HG03064 (cell line): ENCODE results near the gene NCAM1.

Source experiments
- ATAC-seq: cut with Tn5 transposase; IDR thresholded peaks from one replicate; pipeline ENCODE4 v1.9.1; 2021; ENCODE audit warnings: low read depth; ENCODE audit not compliant: unreplicated experiment

Gene NCAM1

DNA sequence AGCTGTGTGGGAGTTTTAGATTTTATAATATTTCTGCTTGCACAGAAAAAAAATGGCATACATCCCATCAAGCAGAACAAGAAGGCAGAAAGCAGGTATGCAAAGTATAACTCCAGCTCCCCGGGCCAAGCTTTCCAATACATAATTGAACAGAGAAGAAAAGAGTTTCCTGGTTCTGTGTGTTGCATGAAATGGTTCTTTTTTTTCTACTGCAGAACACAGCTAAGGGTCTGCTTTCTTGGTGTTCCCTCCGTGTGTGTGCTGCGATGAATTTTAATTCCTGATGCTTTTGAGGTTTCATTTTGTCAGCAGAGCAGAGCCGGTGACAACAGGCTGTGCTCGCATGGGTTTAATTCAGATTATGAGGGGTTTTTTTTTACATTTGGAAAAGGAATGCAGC lies 282.5 kb downstream of the NCAM1 start:
- ATAC-seq = no peak

DNA sequence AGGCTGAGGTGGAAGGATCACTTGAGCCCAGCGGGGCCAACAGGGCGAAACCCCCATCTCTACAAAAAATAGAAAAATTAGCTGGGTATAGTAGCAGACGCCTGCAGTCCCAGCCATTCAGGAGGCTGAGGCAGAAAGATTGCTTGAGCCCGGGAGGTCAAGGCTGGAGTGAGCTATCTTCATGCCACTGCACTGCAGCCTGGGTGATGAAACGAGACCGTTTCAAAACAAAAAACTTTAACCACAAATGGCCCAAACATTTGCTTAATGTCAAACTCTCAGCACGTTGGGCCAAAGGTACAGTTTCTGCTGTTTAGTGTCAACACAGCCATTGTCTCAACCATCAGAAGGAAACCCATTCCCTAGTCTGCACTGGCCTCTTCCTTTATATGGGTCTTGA lies 284.0 kb downstream of the NCAM1 start:
- no peak for ATAC-seq

- ATAC-seq = no peak
These were observed 286.0 kb downstream of the NCAM1 start for GRCh38 chr11:113247221-113247620.

DNA sequence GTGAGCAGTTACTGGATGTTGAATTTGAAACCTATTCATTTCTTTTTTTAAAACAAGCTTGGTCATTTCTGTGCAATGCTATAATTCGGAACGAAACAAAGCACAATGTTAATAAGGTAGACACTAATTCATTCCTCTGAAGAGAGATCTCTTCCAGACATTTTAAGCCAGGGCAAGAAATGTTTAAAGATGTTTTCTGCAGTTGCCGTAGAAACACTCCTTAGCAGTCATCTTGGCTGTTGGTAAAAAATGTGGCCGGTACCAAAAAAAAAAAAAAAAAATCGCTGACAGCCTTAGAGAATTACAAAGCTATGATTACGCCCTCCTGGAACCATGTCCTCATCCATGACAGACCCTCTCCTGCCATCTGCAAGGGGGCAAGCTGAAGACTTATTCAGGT lies 286.7 kb downstream of the NCAM1 start:
- no peak for ATAC-seq

GRCh38 chr11:113248702-113249490 lies 287.7 kb downstream of the NCAM1 start:
- ATAC-seq = no peak

DNA sequence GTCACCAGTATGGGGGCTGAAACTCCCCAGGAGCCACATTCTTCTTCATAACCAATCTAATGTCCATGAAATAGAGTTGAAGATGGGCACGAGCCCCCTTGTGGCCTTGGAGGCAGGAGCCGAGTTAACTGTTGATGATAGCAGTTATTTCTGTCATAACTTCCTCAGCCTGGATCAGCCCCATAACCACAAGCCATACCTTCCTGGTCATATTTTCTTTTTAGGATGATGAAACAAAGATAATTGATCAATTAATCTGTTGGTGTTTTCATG lies 288.2 kb downstream of the NCAM1 start:
- no peak for ATAC-seq

DNA sequence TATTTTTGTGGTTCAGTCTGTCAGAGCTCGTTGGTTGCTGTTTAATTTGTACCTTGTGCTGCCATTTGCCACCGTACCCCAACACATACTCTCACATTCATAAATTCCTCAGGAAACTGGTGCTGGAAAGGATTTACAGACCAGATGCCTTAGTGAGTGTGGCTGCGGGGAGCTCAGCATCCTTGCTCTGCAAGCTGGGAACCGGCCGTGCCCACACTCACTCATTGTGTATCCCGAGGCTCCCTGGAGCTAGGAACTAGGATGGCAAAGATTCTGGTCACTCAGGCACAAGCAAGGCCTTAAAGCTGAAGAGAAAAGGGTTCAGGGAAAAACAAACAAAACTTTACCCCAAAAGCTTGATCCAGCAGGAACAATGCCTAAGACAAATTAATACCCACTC lies 288.6 kb downstream of the NCAM1 start:
- no peak for ATAC-seq

DNA sequence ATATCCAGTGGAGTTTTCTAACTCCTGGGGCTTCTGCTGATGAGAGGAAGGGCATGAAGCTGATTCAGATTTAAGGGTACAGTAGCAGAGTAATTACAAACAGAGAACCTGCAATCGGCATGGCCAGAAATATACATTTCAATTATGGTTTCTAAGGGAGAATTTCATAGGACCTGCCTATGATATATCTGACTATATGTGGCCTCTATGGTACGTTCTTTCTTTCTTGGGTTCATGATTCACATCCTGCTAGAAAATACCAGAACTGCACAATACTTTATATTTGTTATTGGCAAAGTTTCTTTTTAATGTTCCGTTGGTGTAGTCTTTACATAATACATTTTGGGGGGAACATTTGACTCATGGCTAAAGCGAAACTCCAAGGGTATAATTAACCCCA lies 290.1 kb downstream of the NCAM1 start:
- no peak for ATAC-seq

DNA sequence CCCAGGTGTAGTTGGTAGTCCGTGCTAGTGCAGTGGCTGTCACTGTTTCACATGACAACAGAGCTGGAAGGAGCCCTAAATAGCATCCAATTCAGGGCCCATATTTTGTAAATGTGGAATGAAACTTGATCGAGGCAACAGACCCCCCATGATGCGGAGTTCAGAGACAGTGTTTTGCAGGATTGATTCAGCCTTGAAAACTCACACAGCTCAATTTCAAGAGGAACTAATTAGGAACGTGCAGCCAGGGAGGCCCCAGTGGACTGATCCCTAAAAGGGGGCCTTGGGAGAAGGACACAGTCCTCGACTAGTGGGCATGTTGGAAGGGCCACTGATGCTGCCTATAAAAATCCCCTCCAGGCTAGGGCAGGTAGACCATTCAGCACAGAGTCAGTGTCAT lies 292.2 kb downstream of the NCAM1 start:
- ATAC-seq = no peak

DNA sequence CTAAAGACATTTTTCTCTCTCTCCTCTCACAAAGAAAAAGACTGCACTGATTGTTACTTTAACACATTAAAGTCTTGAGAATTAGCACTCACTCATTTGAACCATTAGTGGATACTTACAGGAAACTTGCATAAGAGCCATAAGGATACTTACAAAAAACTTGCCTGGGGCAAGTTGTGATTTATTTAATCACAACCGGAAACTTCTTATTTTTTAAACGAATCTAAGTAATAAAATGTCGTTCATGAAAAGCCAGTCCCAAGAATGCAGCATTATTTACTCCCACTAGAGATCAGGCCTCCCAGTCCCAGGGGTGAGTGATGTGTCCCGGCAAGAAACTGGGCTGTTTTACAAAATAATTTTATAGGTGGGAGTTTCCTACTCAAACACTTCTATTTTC lies 293.9 kb downstream of the NCAM1 start:
- ATAC-seq = no peak

GRCh38 chr11:113255741-113256140 lies 294.5 kb downstream of the NCAM1 start:
- no peak for ATAC-seq

DNA sequence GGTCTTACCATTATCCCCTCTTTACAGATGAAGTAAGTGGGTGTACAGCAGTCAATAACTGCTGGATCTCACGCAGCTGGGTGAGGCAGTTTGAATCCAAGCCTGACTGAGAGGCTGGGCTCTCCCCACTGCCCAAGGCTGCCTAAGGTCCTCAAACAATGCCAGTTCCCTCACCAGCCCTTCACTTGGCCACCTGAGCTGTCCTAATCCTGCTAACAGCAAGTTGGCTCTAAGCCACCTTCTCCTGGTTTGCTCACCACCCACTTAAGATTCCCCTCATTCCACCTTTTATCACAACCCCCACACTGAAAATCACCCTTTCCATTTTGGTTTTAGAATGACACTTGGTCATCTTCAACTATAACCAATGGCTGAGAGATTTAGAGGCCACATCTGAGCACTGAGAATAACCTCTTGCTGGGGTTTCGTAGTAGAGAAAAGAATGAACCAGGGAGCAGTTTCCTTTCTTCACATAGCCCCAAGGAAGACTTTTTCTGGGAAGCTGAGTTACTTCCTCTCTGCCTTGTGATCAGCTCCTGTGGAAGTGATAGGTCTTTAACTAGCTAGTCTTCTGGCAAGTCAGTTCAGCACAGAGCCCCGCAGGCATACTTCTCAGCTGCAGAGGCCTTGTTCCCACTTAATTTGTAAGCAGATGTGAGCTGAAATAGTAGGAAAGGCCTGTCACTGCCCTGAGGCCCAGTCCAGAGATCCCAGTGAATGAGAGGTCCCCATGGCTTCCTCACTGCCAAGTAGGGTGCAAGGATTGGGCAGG lies 295.4 kb downstream of the NCAM1 start:
- ATAC-seq = no peak

DNA sequence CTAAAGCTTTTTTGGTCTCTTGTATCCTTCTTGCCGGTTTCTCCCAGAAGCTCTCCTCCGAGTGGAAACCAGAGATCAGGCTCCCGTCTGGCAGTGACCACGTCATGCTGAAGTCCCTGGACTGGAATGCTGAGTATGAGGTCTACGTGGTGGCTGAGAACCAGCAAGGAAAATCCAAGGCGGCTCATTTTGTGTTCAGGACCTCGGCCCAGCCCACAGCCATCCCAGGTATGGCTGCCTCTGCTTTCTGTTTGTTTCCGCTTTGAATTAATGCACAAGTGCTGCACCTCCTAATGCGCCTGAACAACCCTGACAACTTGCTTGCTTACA lies 298.8 kb downstream of the NCAM1 start:
- ATAC-seq = no peak

- ATAC-seq = no peak
These were observed 299.3 kb downstream of the NCAM1 start for GRCh38 chr11:113260541-113260940.

- no peak for ATAC-seq
These were observed 300.7 kb downstream of the NCAM1 start for GRCh38 chr11:113261709-113262475.

DNA sequence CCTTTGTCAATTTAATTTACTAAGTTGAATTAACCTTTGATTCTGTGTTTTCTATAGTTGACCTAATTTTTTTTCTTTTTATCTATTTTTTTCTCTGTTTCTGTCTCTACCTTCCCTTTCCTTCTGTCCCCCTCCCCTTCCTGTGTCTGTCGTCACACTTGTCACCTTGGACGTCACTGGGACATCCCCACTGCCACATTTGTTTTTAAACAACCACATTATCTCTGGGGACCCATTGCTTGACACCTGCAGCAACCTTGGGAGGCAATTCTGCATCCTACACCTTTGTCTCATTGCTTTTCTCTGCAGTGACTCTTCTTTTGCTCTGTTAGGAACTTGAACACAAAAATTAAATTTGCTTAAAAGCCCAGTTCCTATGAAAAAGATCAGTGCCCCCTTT lies 301.4 kb downstream of the NCAM1 start:
- no peak for ATAC-seq

GRCh38 chr11:113263458-113264259 lies 302.4 kb downstream of the NCAM1 start:
- ATAC-seq = no peak

DNA sequence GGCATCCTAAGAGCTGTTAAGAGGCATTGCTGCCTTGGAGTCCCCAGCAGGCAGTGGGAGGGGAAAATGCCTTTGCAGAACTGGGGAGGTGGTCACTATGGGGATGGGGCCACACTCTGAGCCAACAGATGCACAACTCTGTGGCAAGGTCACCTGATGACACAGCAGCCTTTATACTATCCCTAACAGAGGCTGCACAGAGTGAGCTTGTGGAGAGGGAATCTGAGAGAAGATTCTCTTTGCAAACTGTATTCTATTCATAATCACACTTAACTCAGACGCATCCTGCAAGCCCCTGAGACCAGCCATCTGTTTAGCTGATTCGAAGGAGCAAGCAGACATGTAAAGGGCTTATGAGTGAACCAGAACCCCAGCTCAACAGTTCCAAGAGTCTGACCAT lies 304.1 kb downstream of the NCAM1 start:
- ATAC-seq = no peak

- ATAC-seq = no peak
These were observed 306.3 kb downstream of the NCAM1 start for GRCh38 chr11:113267493-113267892.

DNA sequence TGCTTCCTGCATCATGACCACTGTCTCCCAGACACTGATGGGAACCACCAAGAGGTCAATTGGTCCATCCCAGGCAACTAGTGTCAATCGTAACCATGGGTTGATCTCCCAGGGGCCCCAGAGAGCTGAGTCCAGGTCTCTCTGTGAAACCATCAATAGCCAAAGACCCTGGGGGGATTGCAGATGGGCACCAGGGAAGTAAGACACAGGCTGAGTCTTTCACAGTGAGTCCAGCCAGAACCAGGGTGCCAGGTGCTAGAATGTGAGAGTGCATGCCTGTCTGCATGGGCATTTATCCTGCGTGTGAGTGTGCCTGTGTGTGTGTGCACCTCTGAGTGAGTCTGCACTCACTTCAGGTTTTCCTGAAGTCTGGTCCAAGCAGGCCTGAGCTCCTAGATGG lies 307.9 kb downstream of the NCAM1 start:
- no peak for ATAC-seq

GRCh38 chr11:113269636-113270035 lies 308.4 kb downstream of the NCAM1 start:
- no peak for ATAC-seq
